ENCODE data around the gene C2orf72. TPM values are rescaled to one million over a fixed set of nuclear protein-coding genes. Genes with fewer than 3 reads are reported as not detected.

Gene C2orf72
- total RNA-seq, 2 experiments from 2014 or later = 2.3 to 2.4 TPM

- H3K27me3 Mint-ChIP-seq = peaks cover 7% of the 10 kb centered on the region
- DNase-seq = no peak
- no peaks in the 10 kb centered on the region for H3K9me3 Mint-ChIP-seq
- H3K27ac Mint-ChIP-seq = no peak overlapping the region
- peaks cover 3% of the 10 kb centered on the region for H3K4me1 Mint-ChIP-seq
- no peaks in the 10 kb centered on the region for H3K36me3 Mint-ChIP-seq
- no peak overlapping the region for H3K4me3 Mint-ChIP-seq
Measured at GRCh38 chr2:231047274-231047922, 10.1 kb downstream of the C2orf72 start.

GRCh38 chr2:231047923-231048915, 10.9 kb downstream of the C2orf72 start:
- Mint-ChIP-seq H3K27me3 (peaks cover 10% of the 10 kb centered on the region), H3K36me3 (no peaks in the 10 kb centered on the region)

GRCh38 chr2:231049286-231050017, 12.1 kb downstream of the C2orf72 start:
- H3K27ac Mint-ChIP-seq = no peak overlapping the region

More at GRCh38 chr2:231047923-231048915, 10.9 kb downstream of the C2orf72 start:
- no peak for DNase-seq
- Mint-ChIP-seq H3K27ac (no peak overlapping the region), H3K4me3 (no peak overlapping the region), H3K9me3 (no peaks in the 10 kb centered on the region), H3K4me1 (peaks cover 11% of the 10 kb centered on the region)

GRCh38 chr2:231050018-231050901, 12.9 kb downstream of the C2orf72 start:
- Mint-ChIP-seq H3K9me3 (no peaks in the 10 kb centered on the region), H3K27me3 (peaks cover 10% of the 10 kb centered on the region), H3K4me3 (no peak overlapping the region), H3K36me3 (no peaks in the 10 kb centered on the region), H3K27ac (no peak overlapping the region), H3K4me1 (peaks cover 15% of the 10 kb centered on the region)
- DNase-seq = no peak

More at GRCh38 chr2:231049286-231050017, 12.1 kb downstream of the C2orf72 start:
- Mint-ChIP-seq H3K9me3 (no peaks in the 10 kb centered on the region), H3K4me1 (peaks cover 15% of the 10 kb centered on the region), H3K36me3 (no peaks in the 10 kb centered on the region), H3K4me3 (no peak overlapping the region), H3K27me3 (peaks cover 10% of the 10 kb centered on the region)
- DNase-seq = no peak

GRCh38 chr2:231051116-231051515, 13.8 kb downstream of the C2orf72 start:
- no peak overlapping the region for H3K4me3 Mint-ChIP-seq
- no peaks in the 10 kb centered on the region for H3K36me3 Mint-ChIP-seq
- no peak for DNase-seq
- H3K27me3 Mint-ChIP-seq = peaks cover 10% of the 10 kb centered on the region
- no peak overlapping the region for H3K27ac Mint-ChIP-seq
- no peaks in the 10 kb centered on the region for H3K9me3 Mint-ChIP-seq
- H3K4me1 Mint-ChIP-seq = peaks cover 15% of the 10 kb centered on the region

- peaks cover 2% of the 10 kb centered on the region for H3K36me3 Mint-ChIP-seq
- peaks cover 10% of the 10 kb centered on the region for H3K27me3 Mint-ChIP-seq
- H3K9me3 Mint-ChIP-seq = no peaks in the 10 kb centered on the region
Measured at GRCh38 chr2:231052494-231053451, 15.4 kb downstream of the C2orf72 start.

GRCh38 chr2:231053846-231054245, 16.5 kb downstream of the C2orf72 start:
- Mint-ChIP-seq H3K27ac (no peak overlapping the region), H3K4me3 (no peak overlapping the region), H3K9me3 (no peaks in the 10 kb centered on the region), H3K4me1 (peaks cover 29% of the 10 kb centered on the region), H3K36me3 (peaks cover 3% of the 10 kb centered on the region), H3K27me3 (peaks cover 10% of the 10 kb centered on the region)
- no peak for DNase-seq

More at GRCh38 chr2:231052494-231053451, 15.4 kb downstream of the C2orf72 start:
- DNase-seq = peak; percentile 88
- Mint-ChIP-seq H3K4me1 (peaks cover 18% of the 10 kb centered on the region), H3K4me3 (peak overlapping the region; percentile 81), H3K27ac (peak overlapping the region; percentile 67)

GRCh38 chr2:231056453-231057416, 19.4 kb downstream of the C2orf72 start, which contains the start of gene PSMD1:
Gene PSMD1, plus strand, starts transcription at chr2:231056867. Its CDS starts 159 bp downstream, at chr2:231057026.
- DNase-seq = peak; percentile 90
- Mint-ChIP-seq H3K27ac (peak within 1 kb of the TSS; percentile 100), H3K36me3 (peaks cover 8% of the 10 kb centered on the region), H3K27me3 (peaks cover 6% of the 10 kb centered on the region), H3K4me3 (peak within 1 kb of the TSS; percentile 94), H3K9me3 (no peaks in the 10 kb centered on the region), H3K4me1 (peaks cover 42% of the 10 kb centered on the region)

- Mint-ChIP-seq H3K4me1 (peaks cover 37% of the 10 kb centered on the region), H3K4me3 (peak overlapping the region; percentile 94), H3K27me3 (peaks cover 2% of the 10 kb centered on the region), H3K36me3 (peaks cover 10% of the 10 kb centered on the region), H3K9me3 (no peaks in the 10 kb centered on the region), H3K27ac (peak overlapping the region; percentile 67)
- no peak for DNase-seq
Measured at GRCh38 chr2:231057590-231057989, 20.3 kb downstream of the C2orf72 start.

GRCh38 chr2:231058761-231059550, 21.6 kb downstream of the C2orf72 start:
- peaks cover 28% of the 10 kb centered on the region for H3K4me1 Mint-ChIP-seq
- peak overlapping the region; percentile 94 for H3K4me3 Mint-ChIP-seq
- H3K36me3 Mint-ChIP-seq = peaks cover 15% of the 10 kb centered on the region
- H3K27ac Mint-ChIP-seq = no peak overlapping the region
- no peaks in the 10 kb centered on the region for H3K9me3 Mint-ChIP-seq
- no peaks in the 10 kb centered on the region for H3K27me3 Mint-ChIP-seq
- DNase-seq = no peak

GRCh38 chr2:231059756-231060155, 22.4 kb downstream of the C2orf72 start:
- peaks cover 15% of the 10 kb centered on the region for H3K36me3 Mint-ChIP-seq
- no peak overlapping the region for H3K27ac Mint-ChIP-seq
- no peaks in the 10 kb centered on the region for H3K27me3 Mint-ChIP-seq
- DNase-seq = no peak
- H3K4me3 Mint-ChIP-seq = no peak overlapping the region
- no peaks in the 10 kb centered on the region for H3K9me3 Mint-ChIP-seq
- H3K4me1 Mint-ChIP-seq = peaks cover 28% of the 10 kb centered on the region
